ENCODE data around the gene KRTAP10-7.
"Not testable (repeated sequence)": the region's sequence is repeated elsewhere in the genome, so short reads cannot be mapped to it uniquely, and the experiment has no call there.

Gene KRTAP10-7

GRCh38 chr21:44637018-44637850, 36.8 kb downstream of the KRTAP10-7 start, which contains the start of gene KRTAP10-10:
Gene KRTAP10-10, plus strand, starts transcription at chr21:44637356. Its CDS starts 62 bp downstream, at chr21:44637418.
- Mint-ChIP-seq H3K27me3 (ENCODE audit: low read depth) (peaks cover 5% of the 10 kb centered on the region), H3K4me1 (ENCODE audit: low read depth) (no peaks in the 10 kb centered on the region), H3K27ac (no peak within 1 kb of the TSS), H3K4me3 (no peak within 1 kb of the TSS), H3K9me3 (peaks cover 33% of the 10 kb centered on the region), H3K36me3 (ENCODE audit: low read depth) (peaks cover 2% of the 10 kb centered on the region)
- DNase-seq (ENCODE audit: low spot score) = no peak

GRCh38 chr21:44637851-44638348, 37.5 kb downstream of the KRTAP10-7 start:
- H3K27me3 Mint-ChIP-seq (ENCODE audit: low read depth); H3K4me1 Mint-ChIP-seq (ENCODE audit: low read depth); H3K27ac Mint-ChIP-seq; H3K36me3 Mint-ChIP-seq (ENCODE audit: low read depth); H3K4me3 Mint-ChIP-seq; DNase-seq (ENCODE audit: low spot score): not testable (repeated sequence)
- peaks cover 33% of the 10 kb centered on the region for H3K9me3 Mint-ChIP-seq

GRCh38 chr21:44638506-44639330, 38.3 kb downstream of the KRTAP10-7 start:
- H3K4me3 Mint-ChIP-seq; H3K27me3 Mint-ChIP-seq (ENCODE audit: low read depth); H3K36me3 Mint-ChIP-seq (ENCODE audit: low read depth); H3K4me1 Mint-ChIP-seq (ENCODE audit: low read depth); DNase-seq (ENCODE audit: low spot score); H3K27ac Mint-ChIP-seq: not testable (repeated sequence)
- peaks cover 33% of the 10 kb centered on the region for H3K9me3 Mint-ChIP-seq

- Mint-ChIP-seq H3K4me1 (ENCODE audit: low read depth) (no peaks in the 10 kb centered on the region), H3K9me3 (peaks cover 37% of the 10 kb centered on the region), H3K36me3 (ENCODE audit: low read depth) (peaks cover 7% of the 10 kb centered on the region), H3K4me3 (no peak overlapping the region), H3K27me3 (ENCODE audit: low read depth) (peaks cover 3% of the 10 kb centered on the region), H3K27ac (no peak overlapping the region)
- no peak for DNase-seq (ENCODE audit: low spot score)
Observed at GRCh38 chr21:44639331-44639655, 38.9 kb downstream of the KRTAP10-7 start.

DNA sequence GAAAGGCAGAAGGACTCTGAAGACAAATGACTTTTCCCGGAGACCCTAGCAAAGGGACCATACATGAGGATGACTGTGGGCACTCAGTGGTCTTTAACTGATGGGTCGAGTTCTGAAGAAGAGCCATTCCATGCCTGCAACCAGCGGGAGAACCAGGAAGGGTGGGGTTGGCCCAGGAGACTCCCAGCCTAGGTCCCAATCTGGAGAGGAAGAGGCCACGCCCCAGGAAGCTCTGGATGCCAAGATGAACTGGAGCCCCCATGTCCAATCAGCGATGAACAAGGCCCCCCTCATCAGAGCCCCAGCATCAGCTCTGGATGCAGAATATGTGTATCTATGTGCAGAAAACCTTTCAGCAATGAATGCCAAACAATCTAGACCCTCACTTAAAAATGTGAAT, 40.4 kb downstream of the KRTAP10-7 start:
- DNase-seq (ENCODE audit: low spot score) = no peak
- H3K27ac Mint-ChIP-seq = no peak overlapping the region
- H3K36me3 Mint-ChIP-seq (ENCODE audit: low read depth) = peaks cover 7% of the 10 kb centered on the region
- H3K4me1 Mint-ChIP-seq (ENCODE audit: low read depth) = no peaks in the 10 kb centered on the region
- H3K27me3 Mint-ChIP-seq (ENCODE audit: low read depth) = peaks cover 3% of the 10 kb centered on the region
- peaks cover 47% of the 10 kb centered on the region for H3K9me3 Mint-ChIP-seq
- H3K4me3 Mint-ChIP-seq = no peak overlapping the region

DNA sequence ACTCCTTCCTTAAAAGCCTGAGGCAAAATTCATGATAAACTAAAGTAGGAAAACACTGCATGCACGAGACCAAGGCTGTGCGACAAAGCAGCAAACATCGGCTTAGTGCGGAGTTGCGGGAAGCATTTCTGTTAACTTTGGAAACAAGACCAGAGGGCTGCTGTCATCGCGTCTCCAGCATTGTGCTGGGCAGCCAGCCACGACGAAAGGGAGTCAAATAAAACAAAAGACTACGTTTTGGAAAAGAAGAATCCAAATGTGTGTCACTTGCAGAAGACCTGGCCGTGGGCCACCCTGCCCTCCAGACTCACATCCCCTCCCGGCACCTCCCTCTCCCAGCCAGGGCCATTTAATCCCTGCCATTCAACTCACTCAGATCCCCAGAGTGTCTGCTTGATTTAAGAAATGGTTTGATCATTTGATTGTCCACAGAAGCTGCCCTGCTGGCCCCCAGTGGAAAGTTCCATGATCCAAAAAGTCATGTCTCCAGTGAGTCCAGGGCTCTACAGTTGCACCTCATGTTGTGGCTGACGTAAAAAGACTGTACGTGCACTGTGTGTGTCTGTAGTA, 43.4 kb downstream of the KRTAP10-7 start:
- peaks cover 54% of the 10 kb centered on the region for H3K9me3 Mint-ChIP-seq
- peaks cover 3% of the 10 kb centered on the region for H3K27me3 Mint-ChIP-seq (ENCODE audit: low read depth)
- DNase-seq (ENCODE audit: low spot score) = no peak
- no peak overlapping the region for H3K4me3 Mint-ChIP-seq
- no peaks in the 10 kb centered on the region for H3K4me1 Mint-ChIP-seq (ENCODE audit: low read depth)
- H3K27ac Mint-ChIP-seq = no peak overlapping the region
- peaks cover 7% of the 10 kb centered on the region for H3K36me3 Mint-ChIP-seq (ENCODE audit: low read depth)

- Mint-ChIP-seq H3K9me3 (peaks cover 52% of the 10 kb centered on the region), H3K36me3 (ENCODE audit: low read depth) (peaks cover 7% of the 10 kb centered on the region), H3K4me3 (no peak overlapping the region), H3K27me3 (ENCODE audit: low read depth) (peaks cover 3% of the 10 kb centered on the region), H3K4me1 (ENCODE audit: low read depth) (no peaks in the 10 kb centered on the region), H3K27ac (no peak overlapping the region)
- DNase-seq (ENCODE audit: low spot score) = no peak
Observed at GRCh38 chr21:44644878-44645277, 44.5 kb downstream of the KRTAP10-7 start.

GRCh38 chr21:44646366-44647221, 46.2 kb downstream of the KRTAP10-7 start, which contains the start of gene KRTAP10-11:
Gene KRTAP10-11, plus strand, starts transcription at chr21:44646414. Its CDS starts 45 bp downstream, at chr21:44646459.
- not testable (repeated sequence) for DNase-seq (ENCODE audit: low spot score); H3K4me1 Mint-ChIP-seq (ENCODE audit: low read depth); H3K36me3 Mint-ChIP-seq (ENCODE audit: low read depth); H3K27ac Mint-ChIP-seq; H3K27me3 Mint-ChIP-seq (ENCODE audit: low read depth); H3K4me3 Mint-ChIP-seq
- peaks cover 39% of the 10 kb centered on the region for H3K9me3 Mint-ChIP-seq

DNA sequence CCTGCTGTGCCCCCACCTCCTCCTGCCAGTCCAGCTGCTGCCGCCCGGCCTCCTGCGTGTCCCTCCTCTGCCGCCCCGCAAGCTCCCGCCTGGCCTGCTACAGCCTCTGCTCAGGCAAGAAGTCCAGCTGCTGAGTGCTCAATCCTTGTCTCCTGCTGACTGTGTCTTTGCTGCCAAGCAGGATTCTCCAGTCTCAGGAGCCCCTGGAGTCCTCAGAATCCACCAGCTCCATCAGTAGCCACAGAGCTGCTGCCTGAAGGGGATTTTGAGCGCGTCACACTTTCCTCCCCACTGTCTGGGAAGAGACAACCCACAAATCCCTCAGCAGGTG, 46.8 kb downstream of the KRTAP10-7 start:
- Mint-ChIP-seq H3K4me1 (ENCODE audit: low read depth) (no peaks in the 10 kb centered on the region), H3K4me3 (no peak overlapping the region), H3K27me3 (ENCODE audit: low read depth) (no peaks in the 10 kb centered on the region), H3K36me3 (ENCODE audit: low read depth) (peaks cover 5% of the 10 kb centered on the region), H3K27ac (no peak overlapping the region), H3K9me3 (peaks cover 34% of the 10 kb centered on the region)
- DNase-seq (ENCODE audit: low spot score) = no peak

GRCh38 chr21:44648557-44649311, 48.3 kb downstream of the KRTAP10-7 start:
- no peak overlapping the region for H3K27ac Mint-ChIP-seq
- peaks cover 3% of the 10 kb centered on the region for H3K4me1 Mint-ChIP-seq (ENCODE audit: low read depth)
- no peak overlapping the region for H3K4me3 Mint-ChIP-seq
- H3K27me3 Mint-ChIP-seq (ENCODE audit: low read depth) = no peaks in the 10 kb centered on the region
- no peak for DNase-seq (ENCODE audit: low spot score)
- peaks cover 6% of the 10 kb centered on the region for H3K36me3 Mint-ChIP-seq (ENCODE audit: low read depth)
- peaks cover 22% of the 10 kb centered on the region for H3K9me3 Mint-ChIP-seq

DNA sequence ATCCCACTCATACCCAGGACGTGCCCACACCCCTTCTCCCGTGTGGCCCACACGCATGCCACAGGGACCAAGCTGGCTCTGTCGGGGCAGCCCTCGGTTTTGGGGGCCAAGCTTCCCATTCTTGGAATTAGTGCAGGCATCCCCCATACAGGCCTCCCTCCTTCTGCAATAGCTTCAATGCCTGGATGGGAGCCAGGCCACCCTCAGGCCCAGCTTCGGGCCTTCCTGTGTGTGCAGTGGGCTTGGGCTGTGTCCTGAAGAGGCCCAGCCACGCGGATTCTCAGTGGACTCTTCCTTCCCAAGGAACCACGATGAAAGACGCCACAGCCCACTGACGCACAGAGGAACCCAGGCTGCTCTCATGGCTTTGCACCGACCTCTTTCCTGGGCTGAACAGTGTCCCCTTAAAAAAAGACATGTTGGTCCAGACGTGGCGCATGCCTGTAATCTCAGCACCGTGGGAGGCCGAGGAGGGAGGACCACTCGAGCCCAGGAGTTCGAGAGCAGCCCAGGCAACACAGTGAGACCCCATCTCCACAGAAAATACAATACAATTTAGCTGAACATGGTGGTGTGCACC, 49.2 kb downstream of the KRTAP10-7 start:
- H3K9me3 Mint-ChIP-seq = peaks cover 13% of the 10 kb centered on the region
- peaks cover 7% of the 10 kb centered on the region for H3K36me3 Mint-ChIP-seq (ENCODE audit: low read depth)
- no peak overlapping the region for H3K4me3 Mint-ChIP-seq
- H3K27me3 Mint-ChIP-seq (ENCODE audit: low read depth) = no peaks in the 10 kb centered on the region
- H3K4me1 Mint-ChIP-seq (ENCODE audit: low read depth) = peaks cover 9% of the 10 kb centered on the region
- no peak for DNase-seq (ENCODE audit: low spot score)
- H3K27ac Mint-ChIP-seq = no peak overlapping the region

DNA sequence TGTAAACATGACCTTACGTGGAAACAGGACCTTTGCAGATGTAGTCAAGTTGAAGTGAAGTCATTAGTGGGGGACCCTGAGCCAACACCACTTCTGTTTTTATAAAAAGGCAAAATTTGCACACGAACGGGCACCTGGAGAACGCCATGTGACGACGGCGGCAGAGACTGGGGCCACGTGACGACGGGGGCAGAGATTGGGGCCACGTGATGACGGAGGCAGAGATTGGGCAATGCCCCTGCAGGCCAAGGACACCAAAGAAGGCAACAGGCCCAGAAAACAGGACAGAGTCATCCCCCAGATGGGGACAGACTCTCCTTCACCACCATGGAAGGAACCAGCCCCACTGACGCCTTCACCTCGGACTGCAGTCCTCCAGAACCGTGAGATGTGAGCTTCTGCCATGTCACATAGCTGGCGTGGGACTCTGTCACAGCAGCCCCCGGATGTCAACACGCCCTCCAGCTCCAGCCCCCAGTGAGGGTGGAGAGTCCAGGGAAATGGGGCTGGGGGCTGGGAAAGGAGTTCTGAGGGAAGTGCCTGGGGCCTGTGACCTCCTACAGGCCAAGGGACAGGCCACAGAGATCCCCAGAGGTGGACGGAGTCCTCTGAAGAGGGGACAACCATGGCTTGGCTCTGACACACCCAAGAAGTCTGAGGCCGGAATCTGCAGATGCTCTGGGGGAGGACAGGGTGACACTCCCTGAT, 50.0 kb downstream of the KRTAP10-7 start:
- peaks cover 7% of the 10 kb centered on the region for H3K36me3 Mint-ChIP-seq (ENCODE audit: low read depth)
- H3K27me3 Mint-ChIP-seq (ENCODE audit: low read depth) = no peaks in the 10 kb centered on the region
- H3K9me3 Mint-ChIP-seq = peaks cover 7% of the 10 kb centered on the region
- peaks cover 11% of the 10 kb centered on the region for H3K4me1 Mint-ChIP-seq (ENCODE audit: low read depth)
- no peak overlapping the region for H3K27ac Mint-ChIP-seq
- no peak overlapping the region for H3K4me3 Mint-ChIP-seq
- no peak for DNase-seq (ENCODE audit: low spot score)

Measured in T-helper 2 cell treated with Interferon-gamma antibody and Interleukin-4, amounts not matched to agents 5 μg/mL and 100 μg/mL, for 36 hours (primary cell).